ENCODE measurements around the gene NCAM2.

Gene NCAM2

GRCh38 chr21:21029164-21029563, 31.0 kb downstream of the NCAM2 start:
- no peak for DNase-seq

DNA sequence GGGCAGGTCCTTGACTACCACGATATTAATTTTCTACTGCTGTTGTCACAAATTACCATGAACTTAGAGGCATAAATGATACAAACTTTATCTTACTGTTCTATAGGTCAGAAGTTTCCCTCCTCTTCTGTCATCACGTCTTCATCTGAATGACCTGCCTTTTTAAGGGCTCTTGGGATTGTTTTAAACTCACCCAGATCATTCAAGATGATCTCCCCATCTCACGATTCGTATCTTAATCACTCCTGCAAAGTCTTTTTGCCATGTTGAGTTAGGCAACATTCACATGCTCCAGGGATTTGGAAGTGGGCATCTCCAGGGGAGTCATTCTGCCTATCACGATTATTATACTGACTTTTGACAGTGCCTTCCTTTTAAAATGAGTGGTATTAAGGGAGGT, 32.1 kb downstream of the NCAM2 start:
- no peak for DNase-seq

GRCh38 chr21:21034036-21034435, 35.8 kb downstream of the NCAM2 start:
- DNase-seq = no peak

DNA sequence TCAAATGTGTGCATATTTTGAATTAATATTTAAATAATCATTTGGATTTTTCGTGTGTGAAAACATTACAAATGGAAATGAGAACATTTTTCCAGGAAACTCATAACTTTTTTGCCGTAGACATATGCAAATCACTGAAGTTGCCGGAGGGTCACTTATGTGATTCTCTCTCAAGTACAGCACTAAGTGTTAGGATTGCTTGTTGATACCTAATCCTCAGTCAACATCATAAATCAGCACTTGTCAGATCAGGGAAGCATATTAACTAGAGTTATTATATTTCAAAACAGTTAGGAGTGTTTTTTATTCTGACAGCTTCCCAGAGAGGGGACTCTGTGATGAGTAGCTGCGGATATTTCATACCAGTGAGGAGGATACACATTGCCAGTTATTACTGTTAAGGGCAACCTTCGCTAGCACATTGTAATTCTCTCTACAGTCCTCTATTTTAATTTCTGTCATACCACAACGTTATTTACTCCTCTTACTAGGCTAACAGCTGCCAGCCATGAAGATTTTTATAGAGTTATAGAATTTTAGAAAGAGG, 41.5 kb downstream of the NCAM2 start:
- no peak for DNase-seq

DNA sequence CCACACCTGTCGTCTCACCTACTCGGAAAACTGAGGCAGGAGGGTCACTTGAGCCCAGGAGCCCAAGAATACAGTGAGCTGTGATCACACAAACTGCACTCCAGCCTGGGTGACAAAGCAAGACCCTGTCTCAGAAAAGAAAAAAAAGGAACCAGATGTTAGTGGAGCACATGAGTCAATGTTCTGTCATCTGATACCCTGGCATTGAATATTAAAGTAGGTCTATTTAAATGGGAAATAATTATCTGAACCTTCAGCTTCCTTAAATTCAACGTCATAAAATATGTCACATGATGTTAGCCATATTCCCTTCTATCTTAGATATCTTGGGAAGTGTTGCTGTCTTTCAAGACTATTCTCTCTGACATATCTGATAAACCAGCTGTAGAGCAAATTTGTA, 47.3 kb downstream of the NCAM2 start:
- no peak for DNase-seq

- no peak for DNase-seq
Observed at GRCh38 chr21:21046063-21046462, 47.9 kb downstream of the NCAM2 start.

GRCh38 chr21:21051109-21052055, 53.2 kb downstream of the NCAM2 start:
- DNase-seq = no peak

DNA sequence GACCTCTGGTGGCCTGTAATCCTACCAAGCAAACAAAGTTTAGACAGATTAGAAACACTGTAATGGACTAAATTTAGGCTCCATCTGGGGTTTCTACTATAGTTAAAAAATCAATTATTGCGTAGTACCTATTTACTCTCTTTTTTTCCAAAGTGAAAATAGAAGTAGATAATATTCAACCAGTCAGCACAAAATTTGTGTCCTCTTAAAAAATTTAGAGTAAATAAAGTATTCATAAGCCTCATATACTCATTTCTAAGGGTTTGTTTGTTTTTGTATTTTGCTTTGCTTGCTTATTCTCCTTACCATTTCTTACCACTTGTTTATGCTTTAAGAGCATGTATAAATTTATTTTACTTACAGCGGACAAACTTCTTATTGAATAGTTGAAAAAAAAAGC, 54.5 kb downstream of the NCAM2 start:
- DNase-seq = no peak

DNA sequence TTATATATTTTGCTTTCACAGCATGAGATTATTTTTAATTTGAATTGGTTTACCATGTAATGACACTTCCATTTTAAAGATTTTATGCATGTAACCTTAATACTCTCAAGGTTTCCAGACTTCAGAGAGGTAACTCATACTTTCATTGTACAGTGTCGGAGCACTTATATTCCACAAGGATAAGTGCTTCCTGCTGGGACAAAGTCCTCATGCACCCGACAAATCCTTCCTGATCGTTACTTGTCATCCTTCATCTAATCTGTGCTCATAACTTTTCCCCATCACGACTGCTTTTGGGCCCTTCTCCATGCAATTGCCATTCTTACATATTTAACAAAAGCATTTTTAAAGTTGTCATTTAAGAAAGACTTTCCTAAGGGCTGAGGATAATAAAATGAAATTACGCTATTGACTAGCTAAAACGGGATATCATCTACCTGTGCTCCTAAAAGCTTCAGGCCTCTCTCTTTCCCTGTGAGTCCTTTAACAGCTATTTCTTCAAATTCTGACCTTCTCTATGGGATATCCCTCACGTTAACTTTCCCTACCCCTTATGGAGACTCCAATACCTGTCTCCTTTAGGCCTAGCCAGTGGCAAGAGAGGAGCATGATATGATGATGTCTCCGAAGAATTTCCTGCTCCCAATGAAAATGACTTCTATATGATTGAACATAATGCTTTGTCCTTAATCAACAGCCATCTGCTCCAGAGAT, 59.3 kb downstream of the NCAM2 start:
- no peak for DNase-seq

DNA sequence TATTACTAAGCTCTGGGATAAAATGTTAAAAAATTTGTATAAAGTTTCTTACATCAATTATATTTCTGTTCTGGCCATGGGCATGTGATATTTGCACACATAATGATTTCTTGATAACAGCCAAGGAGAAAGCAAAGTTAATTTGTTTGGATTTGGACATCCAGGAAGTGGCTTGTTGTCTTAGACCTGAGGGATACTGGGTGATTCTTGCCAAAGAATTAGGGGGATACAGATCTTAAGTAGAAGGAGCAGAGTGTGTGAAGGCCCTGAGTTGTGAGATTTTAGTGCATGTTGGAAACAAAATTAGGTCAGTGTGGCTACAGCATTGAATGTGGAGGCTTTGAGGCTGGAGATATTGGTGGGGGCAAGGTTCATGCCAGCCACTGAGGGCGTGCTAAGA, 65.6 kb downstream of the NCAM2 start:
- DNase-seq = no peak

- no peak for DNase-seq
Observed at GRCh38 chr21:21064353-21064752, 66.1 kb downstream of the NCAM2 start.

- no peak for DNase-seq
Observed at GRCh38 chr21:21067375-21067774, 69.2 kb downstream of the NCAM2 start.

DNA sequence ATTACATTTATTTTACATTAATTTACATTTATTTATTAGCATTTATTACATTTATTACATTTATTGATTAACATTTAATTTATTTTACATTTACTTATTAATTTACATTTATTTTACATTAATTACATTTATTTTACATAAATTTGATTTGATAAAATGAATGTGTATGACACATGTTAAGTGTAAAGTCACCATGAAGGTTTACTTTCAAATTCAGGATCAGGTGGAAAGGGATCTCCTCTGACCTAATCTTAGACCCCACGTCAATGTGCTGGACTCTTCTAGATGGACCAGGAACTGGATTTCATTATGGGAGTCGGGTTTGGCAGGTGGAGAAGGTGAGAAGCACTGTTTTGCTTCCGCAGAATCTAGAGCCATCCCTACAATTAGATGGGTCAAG, 76.1 kb downstream of the NCAM2 start:
- DNase-seq = no peak

- DNase-seq = no peak
Observed at GRCh38 chr21:21076051-21076450, 77.8 kb downstream of the NCAM2 start.

DNA sequence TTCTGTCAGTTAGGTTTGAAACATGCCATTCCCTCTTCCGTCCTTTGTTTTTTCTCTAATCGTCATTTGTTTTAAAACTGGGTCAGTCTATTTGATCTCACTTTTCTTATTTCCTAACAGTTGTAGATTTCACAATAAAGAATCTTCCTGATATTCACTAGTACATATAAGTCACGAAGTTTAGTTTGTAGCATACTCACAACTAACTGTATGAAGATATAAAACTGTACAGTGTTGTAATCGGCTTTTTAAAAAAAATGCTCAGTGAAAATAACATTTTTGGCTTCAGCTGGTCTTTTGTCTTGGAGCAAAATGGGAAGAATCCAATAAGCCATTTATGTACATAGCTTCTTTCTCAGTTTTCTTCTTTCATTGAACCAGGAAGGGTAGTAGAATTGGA, 78.3 kb downstream of the NCAM2 start:
- no peak for DNase-seq

- DNase-seq = no peak
Observed at GRCh38 chr21:21079646-21080045, 81.4 kb downstream of the NCAM2 start.

DNA sequence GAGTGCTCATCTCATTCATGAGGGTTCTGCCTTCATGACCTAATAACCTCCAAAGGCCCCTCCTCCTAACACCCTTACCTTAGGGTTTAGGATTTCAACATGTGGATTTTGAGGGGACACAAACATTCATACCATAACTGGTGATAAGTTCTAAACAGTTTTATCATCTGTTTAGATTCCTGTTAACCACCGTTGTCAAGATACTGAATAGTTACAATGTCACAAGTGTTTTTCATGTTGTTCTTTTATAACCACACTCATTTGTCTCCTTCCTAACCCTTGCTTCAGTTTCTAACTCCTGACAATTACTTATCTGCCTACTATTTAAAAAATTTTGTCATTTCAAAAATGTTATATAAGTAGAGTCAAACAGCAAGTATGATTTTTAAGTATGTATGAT, 86.0 kb downstream of the NCAM2 start:
- DNase-seq = no peak

DNA sequence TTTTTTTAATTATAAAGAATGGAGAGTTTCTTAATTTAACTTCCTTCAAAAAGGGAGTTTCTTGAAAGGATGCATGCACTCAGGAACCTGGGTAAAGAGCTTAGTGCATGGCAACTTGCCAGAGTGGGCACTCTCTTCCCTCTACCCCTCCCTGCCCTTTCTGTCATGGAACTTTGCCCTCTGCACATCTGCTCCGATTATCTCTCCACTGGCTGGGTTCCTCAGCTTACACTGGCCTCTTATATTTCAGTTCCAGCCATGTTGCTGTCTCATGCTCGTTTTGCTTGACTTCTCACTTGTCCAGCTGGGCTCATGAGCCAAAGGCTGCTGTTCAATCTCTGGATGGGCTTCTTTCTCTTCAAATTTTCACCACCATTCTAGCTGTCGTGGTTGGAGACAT, 87.0 kb downstream of the NCAM2 start:
- DNase-seq = no peak

DNA sequence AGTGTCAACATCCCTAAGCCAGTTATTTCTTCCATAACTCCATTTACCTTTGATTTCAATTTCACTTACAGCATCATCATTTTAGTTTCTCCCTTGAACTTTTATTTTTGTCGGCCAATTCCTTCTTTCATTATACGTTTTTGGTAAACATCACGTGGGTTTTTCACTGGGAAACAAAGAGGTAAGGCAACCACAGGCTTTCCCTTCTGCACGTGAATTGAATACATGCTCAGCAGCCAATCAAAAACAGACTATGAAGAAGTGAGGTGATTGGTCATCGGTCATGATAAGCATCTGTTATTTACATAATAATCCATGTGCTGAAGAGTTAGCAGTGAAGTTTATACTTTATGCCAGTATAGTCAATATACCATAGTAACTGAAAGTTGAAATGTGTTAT, 98.7 kb downstream of the NCAM2 start:
- DNase-seq = no peak

DNA sequence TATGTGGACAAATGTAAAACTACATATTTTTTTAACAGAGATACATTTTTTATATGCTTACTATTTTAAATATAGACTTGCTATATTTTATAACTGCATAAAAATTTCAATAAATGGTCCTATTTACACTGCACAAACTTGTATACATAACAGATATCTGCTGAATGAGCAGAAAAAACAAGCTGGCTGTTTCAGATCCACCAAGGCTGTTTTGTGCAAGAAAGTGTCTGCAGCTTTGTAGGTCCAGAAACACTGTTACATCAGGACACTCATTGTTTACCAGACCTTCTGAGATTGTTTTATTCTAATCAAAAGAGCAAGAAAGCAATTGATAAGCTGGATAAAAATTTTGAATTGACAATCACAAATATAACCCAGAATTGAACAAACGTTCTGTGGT, 99.3 kb downstream of the NCAM2 start:
- no peak for DNase-seq

GRCh38 chr21:21101911-21102310, 103.7 kb downstream of the NCAM2 start:
- no peak for DNase-seq

DNA sequence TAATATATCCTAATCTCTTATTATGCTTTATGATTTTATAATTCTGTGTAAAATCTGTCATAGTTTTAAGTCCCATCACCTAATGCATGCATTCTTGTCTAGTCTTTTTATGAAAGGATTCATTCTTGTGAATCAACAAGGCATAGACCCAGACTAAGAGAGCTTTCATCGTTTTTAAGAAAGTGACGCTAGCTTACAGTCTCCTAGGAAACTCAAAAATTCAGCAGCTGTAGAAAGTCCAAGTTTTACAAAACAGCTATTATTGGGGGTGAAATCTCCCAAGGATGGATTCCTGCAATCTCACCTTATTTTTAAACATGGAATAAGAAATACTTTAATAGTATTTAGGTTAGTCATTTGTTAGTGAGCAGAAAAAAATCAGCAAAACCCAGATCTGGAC, 104.7 kb downstream of the NCAM2 start:
- DNase-seq = no peak

DNA sequence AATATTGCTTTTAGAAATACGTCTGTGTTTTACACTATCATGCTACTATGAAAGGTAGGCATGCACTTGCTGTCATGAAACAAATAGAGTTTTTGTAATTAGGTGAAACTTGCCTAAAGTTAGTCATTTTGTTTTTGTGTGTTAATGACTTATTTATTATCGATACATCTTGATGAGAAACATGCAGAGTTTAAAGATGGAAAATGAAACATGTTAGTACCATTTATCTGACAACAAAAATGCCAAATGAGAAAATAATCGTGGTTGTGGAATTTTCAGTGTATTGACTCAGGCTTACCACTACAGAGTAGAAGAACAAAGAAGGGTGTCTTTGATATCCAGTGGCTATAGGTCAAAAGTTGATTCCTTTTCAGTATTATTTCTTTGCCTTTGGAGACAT, 105.5 kb downstream of the NCAM2 start:
- no peak for DNase-seq

DNA sequence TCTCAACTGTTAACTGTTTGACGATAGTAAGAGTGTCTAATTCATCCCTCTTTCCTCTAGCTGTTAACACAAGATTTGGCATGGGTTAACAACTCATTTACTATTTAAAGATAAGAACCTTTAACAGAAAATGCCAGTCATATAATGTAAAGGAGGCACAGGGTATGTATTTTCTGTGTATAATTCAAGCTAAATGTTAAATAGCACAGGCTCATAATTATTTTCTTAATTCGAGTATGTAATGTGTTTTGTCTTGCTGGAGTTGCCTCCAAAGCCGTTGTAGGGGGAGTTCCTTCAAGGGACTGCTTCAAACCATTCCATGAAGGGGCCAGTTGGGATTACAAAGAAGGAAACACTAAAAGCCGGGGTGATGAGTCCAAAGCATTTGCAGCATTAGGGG, 111.5 kb downstream of the NCAM2 start:
- DNase-seq = no peak

All from kidney glomerular epithelial cell (primary cell).